ENCODE data around the gene OR6C76. TPM values are rescaled to one million over a fixed set of nuclear protein-coding genes. Genes with fewer than 3 reads are reported as not detected.
"Not testable (repeated sequence)": the region's sequence is repeated elsewhere in the genome, so short reads cannot be mapped to it uniquely, and the experiment has no call there.

The OR6C76 gene
- total RNA-seq, 1 donor from 2014 or later = not detected

- no peak overlapping the region for H3K27ac Mint-ChIP-seq
- H3K27me3 ChIP-seq = no peaks in the 10 kb centered on the region
Measured at GRCh38 chr12:55396326-55396725, 29.7 kb upstream of the OR6C76 start.

GRCh38 chr12:55400229-55400628 is 25.8 kb upstream of the OR6C76 start, which contains the start of gene OR6C65:
TSS of gene OR6C65 (plus strand) at chr12:55400529. CDS start at chr12:55400529, 0 bp downstream.
- Histone ChIP-seq H3K36me3 (no peaks in the 10 kb centered on the region), H3K27ac (no peak within 1 kb of the TSS), H3K9me3 (ENCODE audit: low read depth) (no peaks in the 10 kb centered on the region), H3K9ac (no peak within 1 kb of the TSS), H4K20me1 (ENCODE audit: low read depth) (no peaks in the 10 kb centered on the region), H2AFZ (replicated peaks) (no peak within 1 kb of the TSS), H3K4me1 (no peaks in the 10 kb centered on the region), H3F3A (ENCODE audit: low read depth) (no peaks in the 10 kb centered on the region), H3K4me3 (no peak within 1 kb of the TSS), H3K4me2 (no peak within 1 kb of the TSS), H3K79me2 (ENCODE audit: low read depth) (no peaks in the 10 kb centered on the region), H3K27me3 (no peaks in the 10 kb centered on the region)
- Mint-ChIP-seq H3K36me3 (no peaks in the 10 kb centered on the region), H3K4me1 (no peaks in the 10 kb centered on the region), H3K9me3 (no peaks in the 10 kb centered on the region), H3K27me3 (ENCODE audit: insufficient read depth, low read depth) (no peaks in the 10 kb centered on the region), H3K27ac (no peak within 1 kb of the TSS), H3K4me3 (no peak within 1 kb of the TSS)
- DNase-seq (ENCODE audit: low spot score) = no peak
- TF ChIP-seq EZH2phosphoT487 (IDR thresholded peaks at IDR 0.05) (no peak), EZH2 (IDR thresholded peaks at IDR 0.05) (no peak), CTCF (IDR thresholded peaks at IDR 0.05) (no peak)

More at GRCh38 chr12:55396326-55396725, 29.7 kb upstream of the OR6C76 start:
- H3K4me1 Mint-ChIP-seq = no peaks in the 10 kb centered on the region
- no peaks in the 10 kb centered on the region for H3K36me3 Mint-ChIP-seq
- Histone ChIP-seq H3K4me2 (no peak overlapping the region), H4K20me1 (ENCODE audit: low read depth) (no peaks in the 10 kb centered on the region), H3K36me3 (no peaks in the 10 kb centered on the region), H3K27ac (no peak overlapping the region), H2AFZ (replicated peaks) (peak overlapping the region; percentile 24), H3K79me2 (ENCODE audit: low read depth) (no peaks in the 10 kb centered on the region), H3K4me1 (no peaks in the 10 kb centered on the region), H3K9ac (no peak overlapping the region), H3K4me3 (no peak overlapping the region), H3F3A (ENCODE audit: low read depth) (no peaks in the 10 kb centered on the region), H3K9me3 (ENCODE audit: low read depth) (no peaks in the 10 kb centered on the region)
- no peak for DNase-seq (ENCODE audit: low spot score)
- H3K27me3 Mint-ChIP-seq (ENCODE audit: insufficient read depth, low read depth) = no peaks in the 10 kb centered on the region
- H3K4me3 Mint-ChIP-seq = no peak overlapping the region
- H3K9me3 Mint-ChIP-seq = no peaks in the 10 kb centered on the region
- no peak for TF ChIP-seq EZH2 (IDR thresholded peaks at IDR 0.05)
- TF ChIP-seq EZH2phosphoT487 (IDR thresholded peaks at IDR 0.05) = no peak
- TF ChIP-seq CTCF (IDR thresholded peaks at IDR 0.05) = no peak

- no peaks in the 10 kb centered on the region for H3K9me3 ChIP-seq (ENCODE audit: low read depth)
- H3K4me1 ChIP-seq = no peaks in the 10 kb centered on the region
- Mint-ChIP-seq H3K9me3 (peaks cover 2% of the 10 kb centered on the region), H3K27me3 (ENCODE audit: insufficient read depth, low read depth) (no peaks in the 10 kb centered on the region), H3K4me3 (no peak overlapping the region), H3K36me3 (no peaks in the 10 kb centered on the region), H3K27ac (no peak overlapping the region), H3K4me1 (no peaks in the 10 kb centered on the region)
- TF ChIP-seq EZH2 (IDR thresholded peaks at IDR 0.05) = no peak
- no peak for TF ChIP-seq EZH2phosphoT487 (IDR thresholded peaks at IDR 0.05)
- TF ChIP-seq CTCF (IDR thresholded peaks at IDR 0.05) = no peak
- H3K27me3 ChIP-seq = no peaks in the 10 kb centered on the region
- H3K79me2 ChIP-seq (ENCODE audit: low read depth) = no peaks in the 10 kb centered on the region
- no peak overlapping the region for H3K4me3 ChIP-seq
- no peak overlapping the region for H3K4me2 ChIP-seq
- H4K20me1 ChIP-seq (ENCODE audit: low read depth) = no peaks in the 10 kb centered on the region
- no peaks in the 10 kb centered on the region for H3F3A ChIP-seq (ENCODE audit: low read depth)
- H3K9ac ChIP-seq = no peak overlapping the region
- H2AFZ ChIP-seq (replicated peaks) = no peak overlapping the region
- H3K27ac ChIP-seq = no peak overlapping the region
- H3K36me3 ChIP-seq = no peaks in the 10 kb centered on the region
- DNase-seq (ENCODE audit: low spot score) = no peak
Measured at GRCh38 chr12:55407866-55408265, 18.2 kb upstream of the OR6C76 start.

GRCh38 chr12:55409133-55409532 is 16.9 kb upstream of the OR6C76 start:
- H3K4me3 ChIP-seq; H3K36me3 Mint-ChIP-seq; H3K4me1 Mint-ChIP-seq; H2AFZ ChIP-seq (replicated peaks); H3K27me3 ChIP-seq; H3K36me3 ChIP-seq; H3K9me3 Mint-ChIP-seq; H4K20me1 ChIP-seq (ENCODE audit: low read depth); H3K9me3 ChIP-seq (ENCODE audit: low read depth); H3K4me1 ChIP-seq; H3K27ac ChIP-seq; H3K4me2 ChIP-seq; H3F3A ChIP-seq (ENCODE audit: low read depth); DNase-seq (ENCODE audit: low spot score); H3K4me3 Mint-ChIP-seq; H3K27me3 Mint-ChIP-seq (ENCODE audit: insufficient read depth, low read depth); H3K9ac ChIP-seq; H3K27ac Mint-ChIP-seq; H3K79me2 ChIP-seq (ENCODE audit: low read depth): not testable (repeated sequence)

GRCh38 chr12:55412138-55412537 is 13.9 kb upstream of the OR6C76 start:
- H3F3A ChIP-seq (ENCODE audit: low read depth); DNase-seq (ENCODE audit: low spot score); H3K9ac ChIP-seq; H3K4me2 ChIP-seq; H3K36me3 ChIP-seq; H3K27me3 ChIP-seq; H4K20me1 ChIP-seq (ENCODE audit: low read depth); H3K27ac ChIP-seq; H3K4me3 ChIP-seq; H2AFZ ChIP-seq (replicated peaks); H3K27ac Mint-ChIP-seq; H3K9me3 Mint-ChIP-seq; H3K9me3 ChIP-seq (ENCODE audit: low read depth); H3K79me2 ChIP-seq (ENCODE audit: low read depth); H3K36me3 Mint-ChIP-seq; H3K4me1 ChIP-seq; H3K4me1 Mint-ChIP-seq; H3K27me3 Mint-ChIP-seq (ENCODE audit: insufficient read depth, low read depth); H3K4me3 Mint-ChIP-seq: not testable (repeated sequence)

Data from neural progenitor cell (in vitro differentiated cells).